ENCODE results near the gene KANK2. TPM values are rescaled to one million over a fixed set of nuclear protein-coding genes. Genes with fewer than 3 reads are reported as not detected.

The KANK2 gene
- total and polyA plus RNA-seq, 2 of the 13 experiments (the other 11 are each of a cell fraction or from before 2014, with no cell fraction given), result 5.7 to 12.9 TPM

- intact Hi-C loops (cut with micrococcal nuclease; ENCODE audit: unreplicated experiment), result no loop called here
Measured at GRCh38 chr19:11169896-11170678, 27.3 kb downstream of the KANK2 start.

GRCh38 chr19:11168568-11168967 lies 28.8 kb downstream of the KANK2 start:
- ChIA-PET CTCF (ENCODE audit: low intra/inter-chr PET ratio, low total read pairs) (no interaction called here), POLR2A (interaction anchor here (0.6 kb wide), 1 partner anchor 298 kb away, joined by 4 read pairs; no protein-coding TSS in a partner anchor)
- BruUV-seq (replicated peaks), result no TSS peak
- TF ChIP-seq ZNF710 (CRISPR knock-in tag; IDR thresholded peaks at IDR 0.05; ENCODE audit: borderline replicate concordance) (no peak), ZNF558 (CRISPR knock-in tag; IDR thresholded peaks at IDR 0.05; ENCODE audit: borderline replicate concordance) (no peak)
- no peaks in the 10 kb centered on the region for H3K79me2 ChIP-seq (ENCODE audit: insufficient read depth, low read length)
- H3K9me3 ChIP-seq (ENCODE audit: low read length), result no peaks in the 10 kb centered on the region
- no peak for FAIRE-seq
- peaks cover 5 to 13% of the 10 kb centered on the region in 2 experiments; a peak in 2 of 5 replicates for H3K36me3 ChIP-seq (replicated peaks in 1 of 2; ENCODE audit: control insufficient read depth in 1 of 2, insufficient read depth in 2 of 2, low read length in 2 of 2)
- no peak overlapping the region for H3K9ac ChIP-seq (ENCODE audit: insufficient read depth, low read depth, low read length)
- intact Hi-C loops (cut with micrococcal nuclease; ENCODE audit: unreplicated experiment) (no loop called here), in situ Hi-C loops (cut with HindIII; ENCODE audit: extremely low pct_ligation_motif_present, low pct_unique_long_range_greater_than_20kb) (no loop called here)
- no peak overlapping the region for H3K27ac ChIP-seq (ENCODE audit: extremely low read length, insufficient read depth, low read length)
- WGBS (ENCODE audit: low lambda C conversion rate), result 98% methylated on average over 7 of the region's 7 CpGs
- no peak for DNase-seq (ENCODE audit: low spot score)
- H3K4me2 ChIP-seq (ENCODE audit: low read depth, low read length), result no peak overlapping the region
- ATAC-seq, result no peak
- H2AFZ ChIP-seq (ENCODE audit: low read length), result no peak overlapping the region
- H3K27me3 ChIP-seq (ENCODE audit: control insufficient read depth in 1 of 2, insufficient read depth in 2 of 2, low read length in 2 of 2), result no peaks in the 10 kb centered on the region
- no peaks in the 10 kb centered on the region for H3K4me1 ChIP-seq (ENCODE audit: insufficient read depth, low read length)
- no peaks in the 10 kb centered on the region for H4K20me1 ChIP-seq (ENCODE audit: insufficient read depth, low read length)
- H3K4me3 ChIP-seq (replicated peaks in 1 of 3; ENCODE audit: insufficient read depth in 1 of 3, low read depth in 2 of 3, low read length in 3 of 3), result no peak overlapping the region

More at GRCh38 chr19:11169896-11170678, 27.3 kb downstream of the KANK2 start:
- no peak overlapping the region for H3K4me3 ChIP-seq (replicated peaks in 1 of 3; ENCODE audit: insufficient read depth in 1 of 3, low read depth in 2 of 3, low read length in 3 of 3)
- no peak overlapping the region for H3K27ac ChIP-seq (ENCODE audit: extremely low read length, insufficient read depth, low read length)
- no peaks in the 10 kb centered on the region for H3K27me3 ChIP-seq (ENCODE audit: control insufficient read depth in 1 of 2, insufficient read depth in 2 of 2, low read length in 2 of 2)
- ChIA-PET POLR2A (no interaction called here), CTCF (ENCODE audit: low intra/inter-chr PET ratio, low total read pairs) (no interaction called here)
- H3K4me1 ChIP-seq (ENCODE audit: insufficient read depth, low read length), result no peaks in the 10 kb centered on the region
- 98% methylated on average over 23 of the region's 31 CpGs for WGBS (ENCODE audit: low lambda C conversion rate)
- ATAC-seq, result no peak
- H4K20me1 ChIP-seq (ENCODE audit: insufficient read depth, low read length), result no peaks in the 10 kb centered on the region
- no peaks in the 10 kb centered on the region for H3K9me3 ChIP-seq (ENCODE audit: low read length)
- TF ChIP-seq, protein P1, sequence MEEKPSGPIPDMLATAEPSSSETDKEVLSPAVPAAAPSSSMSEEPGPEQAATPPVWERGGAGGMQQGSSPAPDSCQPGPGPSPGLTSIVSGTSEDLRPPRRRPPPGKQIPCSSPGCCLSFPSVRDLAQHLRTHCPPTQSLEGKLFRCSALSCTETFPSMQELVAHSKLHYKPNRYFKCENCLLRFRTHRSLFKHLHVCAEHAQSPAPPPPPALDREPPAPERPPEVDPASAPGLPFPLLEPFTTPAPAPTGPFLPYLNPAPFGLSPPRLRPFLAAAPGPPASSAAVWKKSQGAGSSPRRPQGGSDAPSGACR (CRISPR knock-in tag; IDR thresholded peaks at IDR 0.05), result no peak
- no peak for TF ChIP-seq MLX (CRISPR knock-in tag; IDR thresholded peaks at IDR 0.05)
- peak; percentile 40; the same call in 1 of the 2 replicates for TF ChIP-seq ZNF768 (CRISPR knock-in tag; IDR thresholded peaks at IDR 0.05)
- no peak overlapping the region for H3K4me2 ChIP-seq (ENCODE audit: low read depth, low read length)
- H3K79me2 ChIP-seq (ENCODE audit: insufficient read depth, low read length), result no peaks in the 10 kb centered on the region
- DNase-seq (ENCODE audit: low spot score), result no peak
- peaks cover 6 to 20% of the 10 kb centered on the region in 2 experiments; a peak in 3 of 5 replicates for H3K36me3 ChIP-seq (replicated peaks in 1 of 2; ENCODE audit: control insufficient read depth in 1 of 2, insufficient read depth in 2 of 2, low read length in 2 of 2)
- no peak for FAIRE-seq
- no peak overlapping the region for H2AFZ ChIP-seq (ENCODE audit: low read length)
- no TSS peak for BruUV-seq (replicated peaks)
- in situ Hi-C loops (cut with HindIII; ENCODE audit: extremely low pct_ligation_motif_present, low pct_unique_long_range_greater_than_20kb), result no loop called here
- H3K9ac ChIP-seq (ENCODE audit: insufficient read depth, low read depth, low read length), result no peak overlapping the region

Measured in HepG2 (cell line).